ENCODE measurements around the gene SMARCD2.
"Not testable (repeated sequence)": the region's sequence is repeated elsewhere in the genome, so short reads cannot be mapped to it uniquely, and the experiment has no call there.

SMARCD2 gene

GRCh38 chr17:63853260-63853659, 10.8 kb upstream of the SMARCD2 start:
- in situ Hi-C loops (cut with MboI; ENCODE audit: low sequenced_read_pairs): no loop called here

DNA sequence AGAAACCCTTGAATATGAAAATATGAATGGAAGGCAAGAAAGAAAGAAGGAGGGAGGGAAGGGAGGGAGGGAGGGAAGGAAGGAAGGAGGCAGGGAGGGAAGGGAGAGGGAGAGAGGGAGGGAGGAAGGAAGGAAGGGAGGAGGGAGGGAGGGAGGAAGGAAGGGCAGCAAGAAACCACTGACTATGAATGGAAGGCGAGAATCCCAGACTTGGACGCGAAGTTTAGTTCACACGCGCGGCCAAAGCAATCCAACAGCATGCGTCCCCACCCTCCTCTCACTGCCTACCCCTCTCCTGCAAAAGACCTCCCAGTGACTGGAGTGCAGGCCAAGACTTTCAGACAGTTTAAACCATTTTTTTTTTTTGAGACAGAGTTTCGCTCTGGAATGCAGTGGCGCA, 7.9 kb upstream of the SMARCD2 start:
- in situ Hi-C loops (cut with MboI; ENCODE audit: low sequenced_read_pairs): no loop called here

GRCh38 chr17:63848834-63849689, 6.6 kb upstream of the SMARCD2 start:
- in situ Hi-C loops (cut with MboI; ENCODE audit: low sequenced_read_pairs): no loop called here

GRCh38 chr17:63847525-63848249, 5.2 kb upstream of the SMARCD2 start:
- in situ Hi-C loops (cut with MboI; ENCODE audit: low sequenced_read_pairs): no loop called here

DNA sequence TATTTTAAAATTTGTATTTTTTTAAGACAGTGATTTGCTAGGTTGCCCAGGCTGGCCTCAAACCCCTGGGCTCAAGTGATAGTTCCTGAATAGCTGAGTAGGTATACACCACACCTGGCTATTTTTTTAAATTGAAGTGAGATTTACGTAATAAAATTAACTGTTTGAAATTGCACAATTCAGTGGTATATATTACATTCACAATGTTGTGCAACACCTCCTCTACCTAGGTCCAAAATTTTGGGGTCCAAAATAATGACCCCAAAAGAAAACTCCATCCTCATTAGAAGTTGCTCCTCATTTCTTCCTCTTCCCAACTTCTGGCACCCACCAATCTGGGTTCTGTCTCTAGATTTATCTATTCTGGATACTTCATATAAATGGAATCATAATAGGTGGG, 3.0 kb upstream of the SMARCD2 start:
- in situ Hi-C loops (cut with MboI; ENCODE audit: low sequenced_read_pairs): no loop called here

DNA sequence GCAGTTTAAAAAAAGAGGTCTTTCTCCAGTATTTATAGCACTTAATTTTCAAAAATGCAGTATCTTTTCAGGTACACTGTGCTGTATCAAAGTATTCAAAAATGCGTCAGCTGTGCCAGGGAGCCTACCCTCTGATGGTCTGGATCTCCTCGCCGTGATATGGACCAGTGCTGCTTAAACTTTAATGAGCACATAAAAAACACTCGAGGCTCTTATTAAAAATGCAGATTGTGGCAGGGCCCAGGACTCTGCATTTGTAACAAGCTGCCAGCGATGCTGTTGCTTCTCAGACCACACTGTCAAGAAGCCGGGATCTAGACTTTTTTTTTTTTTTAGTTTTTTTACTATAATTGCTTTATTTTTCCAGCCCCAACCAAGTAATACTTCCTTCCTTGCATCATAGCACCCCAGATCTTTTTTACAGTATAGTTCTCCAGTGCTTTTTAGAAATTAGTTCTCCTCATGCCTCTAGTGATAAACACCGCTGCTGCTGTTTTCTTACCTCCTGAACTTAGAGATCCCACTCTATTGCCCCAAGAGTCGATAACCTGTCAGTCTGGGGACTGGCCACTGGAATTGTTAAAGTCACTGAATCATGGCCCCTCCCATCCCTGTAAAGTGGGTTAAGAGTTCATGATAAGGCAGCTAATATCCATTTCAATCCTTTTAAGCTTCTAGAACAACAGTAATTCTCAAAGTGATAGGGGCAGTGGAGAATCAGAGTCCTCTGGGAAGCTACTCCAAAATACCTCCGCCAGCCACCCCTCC, 1.6 kb upstream of the SMARCD2 start:
- in situ Hi-C loops (cut with MboI; ENCODE audit: low sequenced_read_pairs): no loop called here

DNA sequence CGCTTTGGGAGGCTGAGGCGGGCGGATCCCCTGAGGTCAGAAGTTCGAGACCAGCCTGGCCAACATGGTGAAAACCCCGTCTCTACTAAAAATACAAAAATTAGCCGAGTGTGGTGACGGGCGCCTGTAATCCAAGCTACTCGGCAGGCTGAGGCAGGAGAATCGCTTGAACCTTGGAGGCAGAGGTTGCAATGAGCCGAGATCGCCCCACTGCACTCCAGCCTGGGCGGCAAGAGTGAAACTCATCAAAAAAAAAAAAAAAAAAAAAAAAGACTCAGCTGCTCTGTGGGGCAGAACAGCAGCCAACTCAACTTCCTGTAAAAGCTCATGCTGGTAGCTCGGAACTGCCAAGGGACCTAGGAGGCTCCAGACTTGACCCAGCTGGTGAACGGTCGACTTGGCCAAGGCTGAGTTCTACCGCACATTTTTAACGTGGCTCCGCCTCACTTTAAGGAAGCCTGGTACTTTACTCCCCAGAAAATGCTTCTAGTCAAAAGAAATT, 953 bp upstream of the SMARCD2 start:
- in situ Hi-C loops (cut with MboI; ENCODE audit: low sequenced_read_pairs): not testable (repeated sequence)

- in situ Hi-C loops (cut with MboI; ENCODE audit: low sequenced_read_pairs): no loop called here
Observed at GRCh38 chr17:63842173-63842539, 329 bp downstream of the SMARCD2 start.

- in situ Hi-C loops (cut with MboI; ENCODE audit: low sequenced_read_pairs): no loop called here
Observed at GRCh38 chr17:63841350-63842172, 924 bp downstream of the SMARCD2 start.

DNA sequence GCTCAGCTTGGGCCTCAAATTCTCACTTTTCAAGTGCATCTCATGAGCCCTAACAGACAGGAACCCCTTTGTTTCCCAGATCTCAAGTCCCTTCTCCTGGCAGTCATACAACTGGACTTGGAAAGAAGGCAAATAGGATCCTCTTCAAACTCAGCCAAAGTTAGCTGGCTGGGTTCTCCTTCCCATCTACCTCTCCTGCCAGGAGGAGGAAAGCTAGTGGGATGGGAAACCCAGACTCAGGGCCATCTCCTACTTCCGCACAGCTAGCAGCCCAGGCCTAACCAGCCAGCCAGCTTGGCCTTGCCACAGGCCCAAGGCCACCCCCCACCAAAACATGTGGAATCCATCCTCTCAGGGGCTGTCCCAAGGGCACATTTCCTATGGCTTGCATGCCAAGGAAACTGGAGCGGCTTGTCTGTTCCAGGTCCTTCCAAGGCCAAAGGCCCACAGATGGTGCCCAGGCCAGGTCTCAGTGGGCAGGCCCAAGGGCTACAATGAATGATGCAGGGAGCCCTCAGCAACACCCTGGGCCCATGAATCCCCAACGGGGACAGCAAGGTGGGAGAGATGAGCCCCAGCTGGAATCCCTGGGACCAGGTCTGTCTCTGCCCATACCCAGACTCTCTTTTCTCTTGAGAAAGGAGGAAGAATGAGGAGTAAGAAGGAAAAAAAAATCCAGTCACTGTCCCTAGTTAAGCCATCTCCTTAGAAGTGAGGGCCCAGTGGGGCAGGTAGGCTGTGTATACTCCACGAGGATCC, 1.7 kb downstream of the SMARCD2 start:
- in situ Hi-C loops (cut with MboI; ENCODE audit: low sequenced_read_pairs): no loop called here

DNA sequence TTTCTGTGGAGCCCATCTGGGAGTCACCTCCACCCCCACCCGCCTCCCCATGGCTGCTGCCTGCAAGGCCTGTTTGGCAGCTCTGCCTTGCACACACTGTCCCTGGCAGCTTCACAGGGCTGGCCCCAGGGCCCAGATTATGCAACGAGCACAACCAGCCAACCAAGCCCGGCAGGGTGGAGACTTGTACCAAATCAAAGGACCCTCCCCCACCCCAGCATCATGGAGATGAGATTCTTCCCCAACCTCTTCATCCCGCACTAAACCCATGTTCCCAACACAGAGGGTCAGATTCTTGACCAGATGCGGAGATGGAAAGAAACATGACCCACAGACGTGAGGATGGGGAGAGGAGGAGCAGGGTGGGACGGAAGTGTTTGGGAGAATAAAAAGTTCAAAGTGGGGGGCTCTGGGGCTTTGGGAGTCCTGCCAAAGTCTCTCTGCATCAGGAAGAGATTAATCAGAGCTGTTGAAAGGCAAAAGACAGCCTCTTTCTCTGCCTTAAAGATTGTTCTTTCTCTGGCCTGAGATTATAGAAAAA, 3.8 kb downstream of the SMARCD2 start:
- in situ Hi-C loops (cut with MboI; ENCODE audit: low sequenced_read_pairs): no loop called here

- in situ Hi-C loops (cut with MboI; ENCODE audit: low sequenced_read_pairs): no loop called here
Observed at GRCh38 chr17:63837962-63838600, 4.4 kb downstream of the SMARCD2 start.

- in situ Hi-C loops (cut with MboI; ENCODE audit: low sequenced_read_pairs): no loop called here
Observed at GRCh38 chr17:63837480-63837879, 5.0 kb downstream of the SMARCD2 start.

DNA sequence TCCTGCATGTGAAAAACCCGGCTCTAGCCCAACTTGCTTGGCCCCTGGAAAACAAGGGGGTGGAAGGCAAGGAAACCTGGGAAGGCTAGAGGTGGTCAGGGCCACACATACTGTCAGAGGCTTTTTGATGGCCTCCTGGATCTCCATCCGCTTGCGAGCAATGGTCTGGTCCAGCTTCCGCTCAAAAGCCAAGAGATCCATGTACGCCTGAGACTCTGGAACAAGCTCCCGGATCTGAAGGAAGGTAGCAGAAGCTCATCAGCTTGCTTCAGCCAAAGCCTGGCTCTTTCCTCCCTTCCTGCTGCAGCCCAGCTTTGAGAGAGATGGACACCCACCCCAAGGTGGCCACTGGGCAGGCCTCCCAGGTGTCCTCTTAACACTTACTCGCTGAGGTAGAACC, 5.7 kb downstream of the SMARCD2 start:
- in situ Hi-C loops (cut with MboI; ENCODE audit: low sequenced_read_pairs): no loop called here

- in situ Hi-C loops (cut with MboI; ENCODE audit: low sequenced_read_pairs): no loop called here
Observed at GRCh38 chr17:63835167-63835720, 7.2 kb downstream of the SMARCD2 start.

DNA sequence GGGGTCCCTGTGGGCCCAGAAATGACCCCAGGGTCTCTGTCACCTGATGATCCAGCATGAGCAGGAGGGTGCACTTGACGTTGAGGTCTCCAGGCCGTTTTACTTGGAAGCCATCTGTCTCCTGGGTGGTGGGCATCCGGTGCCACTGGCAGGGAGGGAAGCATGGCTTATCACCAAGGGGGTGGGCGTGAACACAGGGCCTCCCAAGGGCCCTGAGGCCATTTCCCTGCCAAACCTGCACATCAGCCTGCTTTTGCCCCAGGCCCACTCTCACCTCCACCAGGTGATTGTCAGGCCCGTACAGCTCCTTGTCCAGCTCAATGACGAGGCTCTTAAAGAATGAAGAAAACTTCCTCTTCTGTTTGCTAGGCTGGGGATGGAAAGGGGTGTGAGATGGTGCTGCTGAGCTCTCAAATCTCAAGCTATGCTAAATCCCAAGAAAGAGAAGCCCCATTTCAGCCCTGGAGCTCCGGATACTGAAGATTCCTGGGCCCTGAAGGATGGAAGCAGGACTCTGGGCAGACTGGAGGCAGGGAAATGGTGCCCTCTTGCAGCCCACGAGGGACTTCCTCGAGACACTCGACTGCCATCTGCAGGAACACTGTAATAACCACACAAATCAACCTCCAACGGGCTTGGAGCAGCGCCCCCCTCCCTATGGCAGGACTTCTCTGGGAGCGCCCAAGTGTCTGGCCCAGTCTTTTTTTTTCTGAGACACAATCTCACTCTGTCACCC, 7.9 kb downstream of the SMARCD2 start:
- in situ Hi-C loops (cut with MboI; ENCODE audit: low sequenced_read_pairs): no loop called here

DNA sequence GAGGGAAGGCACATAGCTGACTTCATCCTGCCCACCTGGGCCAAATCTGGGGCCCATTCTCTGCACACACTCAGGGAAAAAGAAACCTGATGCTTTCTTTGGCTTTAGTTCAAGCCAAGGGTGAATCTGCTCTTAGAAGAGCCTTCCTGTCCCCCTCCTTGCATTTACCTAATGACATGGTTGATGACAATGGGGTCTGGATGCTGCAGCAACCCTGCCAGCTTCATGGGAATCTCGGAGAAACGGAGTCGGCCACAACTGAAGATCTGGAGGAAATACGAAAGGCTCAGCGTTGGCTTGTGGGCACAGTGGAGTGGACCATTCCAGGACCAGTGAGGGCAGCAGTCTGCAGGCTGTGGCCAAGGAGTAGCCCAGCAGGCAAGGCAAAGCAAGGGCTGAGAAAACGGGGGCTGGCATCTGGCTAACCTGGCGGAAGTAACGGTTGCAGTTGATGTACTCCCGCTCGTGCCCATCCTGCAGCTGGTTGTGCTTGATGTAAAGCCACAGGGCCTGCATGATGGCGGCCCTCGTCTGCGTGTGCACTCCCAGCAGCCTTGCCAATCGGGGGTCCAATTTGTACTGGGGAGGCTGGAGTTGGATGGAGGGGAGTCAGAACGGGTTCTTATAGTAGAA, 8.6 kb downstream of the SMARCD2 start:
- in situ Hi-C loops (cut with MboI; ENCODE audit: low sequenced_read_pairs): no loop called here

All from hTERT RPE-1 (cell line).